ENCODE results near the gene DBP.
"Not testable (repeated sequence)": the region's sequence is repeated elsewhere in the genome, so short reads cannot be mapped to it uniquely, and the experiment has no call there.

Gene DBP, protein sequence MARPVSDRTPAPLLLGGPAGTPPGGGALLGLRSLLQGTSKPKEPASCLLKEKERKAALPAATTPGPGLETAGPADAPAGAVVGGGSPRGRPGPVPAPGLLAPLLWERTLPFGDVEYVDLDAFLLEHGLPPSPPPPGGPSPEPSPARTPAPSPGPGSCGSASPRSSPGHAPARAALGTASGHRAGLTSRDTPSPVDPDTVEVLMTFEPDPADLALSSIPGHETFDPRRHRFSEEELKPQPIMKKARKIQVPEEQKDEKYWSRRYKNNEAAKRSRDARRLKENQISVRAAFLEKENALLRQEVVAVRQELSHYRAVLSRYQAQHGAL

DNA sequence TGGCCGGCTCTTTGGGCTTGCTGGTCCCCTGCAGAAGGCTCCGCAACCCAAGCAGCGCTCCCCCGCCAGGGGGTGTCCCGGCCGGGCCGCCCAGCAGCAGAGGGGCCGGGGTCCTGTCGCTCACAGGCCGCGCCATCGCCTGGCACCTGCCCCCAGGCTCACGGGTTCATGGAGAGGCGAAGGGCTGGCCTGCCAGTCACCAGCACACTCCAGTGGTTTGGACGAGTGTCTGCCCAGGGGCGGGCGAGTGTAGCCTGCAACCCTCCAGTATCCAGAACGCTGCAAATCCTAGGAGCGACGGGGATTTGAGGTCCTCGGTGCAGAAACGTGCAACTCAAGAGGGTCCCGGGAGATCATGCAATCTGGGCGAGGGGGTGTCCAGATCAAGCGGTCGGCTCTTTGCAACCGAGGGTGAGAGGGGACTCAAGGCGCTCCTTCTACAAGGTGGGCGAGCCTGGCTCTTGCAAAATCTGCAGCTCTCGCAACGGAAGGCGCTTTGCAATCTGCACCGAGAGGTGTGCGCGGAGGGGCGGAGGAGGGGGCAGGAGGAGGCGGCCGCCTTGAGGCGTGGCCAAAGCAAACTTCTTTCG, at the start of gene DBP:
TSS of gene DBP (minus strand) at position 521 of the 590 bp plus-strand sequence. CDS start at position 136, 385 bp downstream.
- no peak for DNase-seq

DNA sequence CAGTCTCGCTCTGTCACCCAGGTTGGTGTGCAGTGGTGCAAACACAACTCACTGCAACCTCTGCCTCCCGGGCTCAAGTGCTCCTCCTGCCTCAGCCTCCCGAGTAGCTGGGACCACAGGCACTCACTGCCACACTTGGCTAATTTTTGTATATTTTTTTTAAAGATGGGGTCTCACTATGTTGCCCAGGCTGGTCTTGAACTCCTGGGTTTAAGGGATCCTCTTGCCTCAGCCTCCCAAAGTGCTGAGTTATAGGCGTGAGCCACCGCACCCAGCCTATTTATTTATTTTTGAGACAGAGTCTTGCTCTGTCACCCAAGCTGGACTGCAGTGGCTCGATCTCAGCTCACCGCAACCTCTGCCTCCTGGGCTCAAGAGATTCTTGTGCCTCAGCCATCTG, 49.5 kb upstream of the DBP start:
- DNase-seq: not testable (repeated sequence)

DNA sequence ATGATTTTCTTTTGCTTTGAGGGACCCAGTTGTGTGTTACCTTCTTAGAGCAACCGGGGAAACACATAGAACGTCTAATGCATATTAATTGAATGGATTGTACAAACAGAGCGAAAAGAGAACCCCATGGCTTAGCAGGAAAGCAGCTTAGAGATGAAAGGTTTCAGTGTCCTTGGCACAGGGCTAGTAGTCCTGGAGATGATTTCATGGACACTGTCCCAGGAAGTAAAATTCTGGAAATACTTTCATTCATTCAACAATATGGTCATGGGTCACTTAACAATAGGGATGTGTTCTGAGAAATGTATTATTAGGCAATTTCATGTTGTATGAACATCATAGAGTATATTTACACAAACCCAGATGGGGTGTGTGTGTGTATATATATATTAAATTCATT, 48.9 kb upstream of the DBP start:
- no peak for DNase-seq

DNA sequence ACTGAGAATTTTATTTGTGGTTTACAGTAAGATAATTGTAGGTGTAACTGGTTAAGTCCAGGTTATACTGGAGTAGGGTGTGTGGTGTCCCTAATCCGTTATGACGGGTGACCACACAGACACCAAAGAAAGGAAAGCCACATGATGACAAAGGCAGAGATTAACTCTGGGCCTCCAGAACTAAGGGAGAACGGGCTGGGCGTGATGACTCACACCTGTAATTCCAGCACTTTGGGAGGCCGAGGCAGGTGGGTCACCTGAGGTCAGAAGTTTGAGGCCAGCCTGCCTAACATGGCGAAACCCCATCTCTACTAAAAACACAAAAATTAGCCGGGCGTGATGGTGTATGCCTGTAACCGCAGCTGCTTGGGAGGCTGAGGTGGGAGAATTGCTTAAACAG, 48.4 kb upstream of the DBP start:
- DNase-seq: no peak

DNA sequence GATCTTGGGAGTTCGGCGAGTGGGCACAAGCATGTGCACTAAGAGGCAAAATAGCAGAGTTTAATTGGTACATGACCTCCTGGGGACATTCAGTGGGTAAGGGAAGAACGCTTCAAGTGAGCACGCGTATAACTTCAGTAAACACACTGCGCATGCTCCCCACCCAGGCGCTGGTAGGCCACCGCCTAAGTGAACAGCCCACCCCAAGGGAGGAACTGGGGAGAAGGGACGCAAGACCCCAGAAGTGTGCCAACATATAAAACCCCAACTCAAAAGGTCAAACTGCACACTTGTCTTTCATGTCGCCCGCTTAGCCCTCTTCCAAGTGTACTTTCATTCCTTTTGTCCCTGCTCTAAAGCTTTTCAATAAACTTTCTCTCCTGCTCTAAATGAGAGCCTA, 46.2 kb upstream of the DBP start:
- DNase-seq: peak; percentile 30

DNA sequence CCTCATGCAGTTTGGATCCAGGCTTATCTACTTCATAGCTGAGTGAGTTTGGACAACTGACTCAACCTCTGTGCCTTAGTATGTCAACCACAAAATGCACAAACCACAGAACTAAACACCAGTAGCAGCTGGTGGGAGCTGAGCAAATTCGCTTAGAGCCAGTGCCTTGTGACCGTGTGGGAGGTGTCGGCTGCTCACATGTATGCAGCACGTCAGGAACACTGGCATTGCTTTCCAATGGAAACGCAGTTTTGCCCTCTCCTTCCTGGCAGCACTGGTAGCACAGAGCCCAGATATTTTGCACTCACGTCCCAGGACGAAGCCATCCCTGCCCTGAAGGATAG, 43.9 kb upstream of the DBP start:
- no peak for DNase-seq

DNA sequence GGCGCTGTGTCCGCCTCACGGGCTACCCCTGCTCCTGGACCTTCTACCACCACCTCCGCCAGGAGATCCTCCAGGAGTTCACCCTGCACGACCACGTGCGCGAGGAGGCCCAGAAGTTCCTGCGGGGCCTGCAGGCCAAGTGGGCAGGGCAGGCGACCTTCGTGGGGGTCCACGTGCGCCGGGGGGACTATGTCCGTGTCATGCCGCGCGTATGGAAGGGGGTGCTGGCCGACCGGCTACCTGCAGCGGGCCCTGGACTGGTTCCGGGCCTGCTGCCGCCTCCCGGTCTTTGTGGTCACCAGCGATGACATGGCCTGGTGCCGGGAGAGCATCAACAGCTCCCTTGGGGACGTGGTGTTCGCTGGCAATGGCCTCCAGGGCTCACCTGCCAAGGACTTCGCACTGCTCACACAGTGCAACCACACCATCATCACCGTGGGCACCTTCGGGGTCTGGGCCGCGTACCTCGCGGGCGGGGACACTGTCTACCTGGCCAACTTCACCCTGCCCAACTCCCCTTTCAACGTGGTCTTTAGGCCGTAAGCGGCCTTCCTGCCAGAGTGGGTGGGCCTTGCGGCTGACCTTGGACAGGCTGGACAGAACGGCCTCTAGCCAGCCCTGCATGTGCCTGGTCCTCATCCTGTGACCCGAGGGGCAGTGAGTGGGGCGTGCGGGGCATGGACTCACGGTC, 43.4 kb upstream of the DBP start:
- no peak for DNase-seq

DNA sequence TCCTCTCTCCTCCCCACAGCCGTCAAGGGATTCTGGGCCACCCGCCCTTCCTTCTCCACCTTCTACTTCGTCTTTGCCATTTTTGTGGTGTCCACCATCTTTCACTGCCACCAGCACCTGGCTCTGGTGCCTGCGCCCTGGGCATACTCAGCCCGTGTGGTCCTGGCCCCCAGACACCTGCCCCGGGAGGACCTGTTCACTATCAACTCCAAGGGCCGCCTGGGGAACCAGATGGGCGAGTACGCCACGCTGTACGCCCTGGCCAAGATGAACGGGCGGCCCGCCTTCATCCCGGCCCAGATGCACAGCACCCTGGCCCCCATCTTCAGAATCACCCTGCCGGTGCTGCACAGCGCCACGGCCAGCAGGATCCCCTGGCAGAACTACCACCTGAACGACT, 42.8 kb upstream of the DBP start:
- DNase-seq: not testable (repeated sequence)

DNA sequence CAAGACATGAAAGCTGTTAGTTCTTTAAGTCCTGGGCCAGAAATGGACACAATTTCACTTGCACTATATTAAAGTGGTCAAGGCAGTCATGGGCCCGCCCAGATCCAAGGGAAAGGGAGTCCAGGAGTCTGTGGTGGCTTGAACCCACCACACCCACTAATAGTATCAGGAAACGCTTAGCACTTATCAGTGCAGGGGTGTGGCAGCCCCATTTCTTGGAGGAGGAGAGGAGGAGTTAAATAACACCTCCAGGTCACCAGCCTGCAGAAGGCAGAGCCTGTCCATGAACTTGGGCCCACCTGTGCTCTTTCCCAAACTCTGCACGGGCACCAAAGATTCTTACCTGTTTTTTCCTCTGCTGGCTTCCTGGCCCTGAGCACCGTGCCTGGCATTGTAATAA, 41.0 kb upstream of the DBP start:
- no peak for DNase-seq

DNA sequence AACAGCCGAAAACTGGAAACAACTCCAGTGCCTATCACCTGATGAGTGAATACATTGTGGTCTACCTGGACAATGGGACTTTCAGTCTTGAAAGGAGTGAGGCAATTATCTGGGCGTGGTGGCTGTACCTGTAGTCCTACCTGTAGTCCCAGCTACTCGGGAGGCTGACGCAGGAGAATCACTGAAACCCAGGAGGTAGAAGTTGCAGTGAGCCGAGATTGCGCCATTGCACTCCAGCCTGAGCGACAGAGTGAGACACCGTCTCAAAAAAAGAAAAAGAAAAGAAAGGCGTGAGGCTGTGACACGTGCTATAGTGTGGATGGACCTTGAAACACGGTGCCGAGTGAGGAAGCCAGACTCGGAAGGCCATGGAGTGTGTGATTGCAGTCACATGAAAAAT, 39.7 kb upstream of the DBP start:
- DNase-seq: no peak

DNA sequence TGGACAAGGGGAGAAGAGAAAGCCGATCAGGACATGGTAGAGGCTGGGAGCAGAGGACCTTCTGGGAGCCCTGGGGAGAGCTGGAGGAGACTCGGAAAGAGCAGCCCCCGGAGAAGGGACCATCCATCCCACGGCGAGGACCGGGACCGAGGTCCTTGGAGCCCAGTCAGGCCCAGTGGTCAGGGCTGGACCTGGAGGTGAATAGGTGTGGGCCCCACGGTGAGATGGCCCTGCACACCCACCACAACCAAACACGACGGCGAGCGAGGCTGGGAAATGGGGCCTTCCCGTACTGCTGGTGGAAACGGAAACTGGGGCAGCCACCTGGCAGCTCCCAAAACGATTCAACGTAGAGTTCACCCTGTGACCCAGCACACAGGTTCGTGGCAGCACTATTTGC, 39.3 kb upstream of the DBP start:
- no peak for DNase-seq

DNA sequence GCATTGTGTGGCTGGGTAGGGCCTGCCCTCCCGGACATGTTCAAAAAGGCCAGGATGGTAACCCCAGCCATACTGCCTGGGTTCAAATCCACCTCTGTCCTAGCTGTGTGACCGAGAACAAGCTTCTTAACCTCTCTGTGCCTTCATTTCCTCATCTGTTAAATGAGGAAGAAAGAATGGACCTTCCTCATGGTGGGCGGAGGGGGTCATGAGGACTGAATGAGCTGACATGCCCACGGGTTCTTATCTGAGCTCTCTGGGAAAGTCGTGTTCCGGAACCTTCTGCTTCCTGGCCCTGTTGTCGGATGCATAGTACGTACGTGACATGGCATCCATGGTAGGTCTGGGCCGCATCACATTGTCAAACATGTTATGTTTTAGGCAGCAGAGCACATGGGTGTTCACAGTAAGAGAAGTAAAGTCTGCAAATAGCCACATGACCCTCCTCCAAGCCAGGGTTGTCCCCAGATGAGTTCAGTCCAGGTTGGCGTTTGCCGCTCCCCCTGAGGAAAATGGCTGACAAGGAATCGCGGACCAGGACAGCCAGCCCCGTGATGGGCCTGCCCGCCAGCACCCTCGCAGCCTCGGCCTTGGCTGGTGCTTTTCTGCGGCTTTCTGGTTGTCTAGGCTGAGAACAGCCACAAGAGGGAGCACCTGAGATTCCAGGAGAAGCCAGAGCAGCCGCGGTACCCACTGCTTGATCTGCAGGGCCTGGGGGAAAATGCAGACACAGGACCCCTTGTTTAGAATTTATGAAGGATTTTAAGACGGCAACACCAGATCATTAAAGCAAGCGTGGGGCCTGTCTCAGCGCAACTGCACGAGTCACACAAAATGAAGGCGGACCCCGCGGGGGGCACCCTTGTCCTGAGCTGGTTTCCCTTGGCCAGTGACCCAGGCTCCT, 38.0 kb upstream of the DBP start:
- peak; percentile 63 for DNase-seq

DNA sequence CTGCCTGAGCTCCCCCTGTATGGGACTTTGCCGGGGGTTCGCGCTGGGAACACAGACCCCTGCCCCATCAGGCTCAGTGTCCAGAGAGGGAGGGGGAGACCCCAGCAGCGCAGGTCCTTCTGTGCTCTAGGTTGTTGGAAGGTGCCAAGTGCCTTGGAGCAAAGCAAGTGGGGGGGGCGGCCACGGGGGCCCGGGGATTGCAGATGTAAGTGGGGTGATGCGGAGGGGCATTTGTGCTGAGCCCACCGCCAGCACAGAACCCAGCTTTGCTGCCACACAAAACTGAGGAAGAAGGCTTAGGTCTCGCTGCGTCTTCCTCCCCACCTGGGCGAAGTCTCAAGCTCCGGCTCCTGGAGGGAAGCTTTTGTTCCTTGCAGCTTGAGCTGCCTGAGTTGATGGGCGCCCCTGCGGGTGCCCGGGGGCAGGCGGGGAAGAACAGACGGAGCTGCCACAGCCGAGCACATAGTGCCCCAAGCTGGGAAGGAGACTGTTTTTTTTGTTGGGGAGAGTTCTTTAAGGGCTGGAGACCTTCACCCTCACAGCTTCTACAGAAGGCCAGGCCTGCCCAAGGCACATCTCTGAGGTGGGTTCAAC, 37.1 kb upstream of the DBP start:
- no peak for DNase-seq

DNA sequence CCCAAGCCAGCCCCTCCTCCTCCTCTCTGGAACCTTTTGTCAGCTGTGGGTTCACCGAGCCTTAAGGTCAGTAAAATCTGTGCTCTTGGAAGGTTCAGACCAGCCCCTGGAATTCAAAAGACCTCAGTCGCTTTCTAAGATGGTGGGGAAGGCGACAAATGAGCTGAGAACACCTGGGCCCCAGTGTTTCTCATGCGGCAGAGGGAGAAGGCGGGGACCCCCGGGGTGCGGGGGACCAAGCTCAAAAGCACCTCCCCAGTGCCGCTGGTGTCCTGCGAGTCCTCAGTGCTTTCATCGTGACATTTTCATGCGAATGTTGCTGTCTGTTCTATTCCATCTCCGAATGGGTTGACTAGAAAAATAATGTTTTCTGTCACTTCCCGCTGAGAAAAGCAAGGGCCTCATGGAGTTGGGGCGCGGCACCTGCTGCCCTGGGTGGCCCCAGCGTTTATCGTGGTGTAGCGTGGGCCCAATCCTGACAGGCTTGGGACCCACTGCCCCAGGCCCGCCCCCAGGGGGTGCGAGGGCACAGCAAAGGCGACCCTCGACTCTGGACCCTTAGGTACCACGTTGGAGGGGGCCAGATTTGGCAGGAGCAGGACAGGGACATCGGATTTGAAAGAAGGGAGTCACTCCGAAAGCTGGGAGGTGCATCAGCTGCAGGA, 36.4 kb upstream of the DBP start:
- DNase-seq: no peak

DNA sequence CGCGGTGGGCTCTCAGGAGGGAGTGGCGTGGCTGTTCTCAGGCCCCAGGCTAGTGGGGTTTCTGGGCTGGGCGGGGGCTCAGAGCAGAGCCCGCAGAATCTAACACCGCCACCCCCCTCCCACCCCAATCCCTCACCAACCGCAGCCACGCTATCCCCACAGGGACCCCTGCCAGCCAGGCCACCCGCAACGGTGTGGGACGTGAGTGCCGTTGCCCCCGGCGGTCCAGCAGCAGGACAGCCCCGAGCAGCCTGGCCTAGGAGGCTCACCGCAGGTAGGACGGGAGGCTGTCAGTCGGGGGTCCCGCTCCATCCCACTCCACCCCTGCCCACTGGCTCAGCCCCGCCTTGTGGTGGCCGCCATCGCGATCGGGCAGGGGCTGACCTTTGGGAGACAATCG, 35.8 kb upstream of the DBP start, which contains the start of gene NTN5:
TSS of gene NTN5 (minus strand) at position 24 of the 400 bp plus-strand sequence. CDS start 2,031 bp downstream, outside the sequence.
- no peak for DNase-seq

DNA sequence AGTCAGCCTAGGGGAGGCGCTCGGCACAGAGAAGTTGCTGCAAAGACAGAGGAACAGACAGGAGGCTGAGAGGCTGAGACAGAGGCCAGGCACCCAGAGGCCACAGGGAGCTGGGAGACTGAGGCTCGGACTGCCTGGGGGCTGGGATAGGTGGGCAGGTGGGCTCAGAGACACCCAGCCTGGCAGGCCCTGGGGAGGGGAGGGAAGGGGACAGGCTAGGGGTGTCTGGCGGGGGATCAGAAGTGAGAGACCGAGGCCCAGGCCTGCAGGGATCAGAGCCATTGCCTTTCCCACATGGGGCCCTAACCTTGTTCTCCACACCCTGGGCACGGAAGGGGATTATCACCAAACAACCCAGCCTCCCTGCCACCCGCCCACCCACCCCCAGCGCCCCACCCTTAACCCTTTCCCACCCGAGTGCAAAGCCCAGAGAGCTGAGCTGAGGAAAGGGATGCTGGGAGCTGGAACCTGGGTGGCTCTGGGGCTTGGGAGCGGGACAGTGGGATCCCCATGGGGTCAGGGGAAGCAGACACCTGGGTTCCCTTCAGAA, 34.3 kb upstream of the DBP start:
- DNase-seq: no peak

DNA sequence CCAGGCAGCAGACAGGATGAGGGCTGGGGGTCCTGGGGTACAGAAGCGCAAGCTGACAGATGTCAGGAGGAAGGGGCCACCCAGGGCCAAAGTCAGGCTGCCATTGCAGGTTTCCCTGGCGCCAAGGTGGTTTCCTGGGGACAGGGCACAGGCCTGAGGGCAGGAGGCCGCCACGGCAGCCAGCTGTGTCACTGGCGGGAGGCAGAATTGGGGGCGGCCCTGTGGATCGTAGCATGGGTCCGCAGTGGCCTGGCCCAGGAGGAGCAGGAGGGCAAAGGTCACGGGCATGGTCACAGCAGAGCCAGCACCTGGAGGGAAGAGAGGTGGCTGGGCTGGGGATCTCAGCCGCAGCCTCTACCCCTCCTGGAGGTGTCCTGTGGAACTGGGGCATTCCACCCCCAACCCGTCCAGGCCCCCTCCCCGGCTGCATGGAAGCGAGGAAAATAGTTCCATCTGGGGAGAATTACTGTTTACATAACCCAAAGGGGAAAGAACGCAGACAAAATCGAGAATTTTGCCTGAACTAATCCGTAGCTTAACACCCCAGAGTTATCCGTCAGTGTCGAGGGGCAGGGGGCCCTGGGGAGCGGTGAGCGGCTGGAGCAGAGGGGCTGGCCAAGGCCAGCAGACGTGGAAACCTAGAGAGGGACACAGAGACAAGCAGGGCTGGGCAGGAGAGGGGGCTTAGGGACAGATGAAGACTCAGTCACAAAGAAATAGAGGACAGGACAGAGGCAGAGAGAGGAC, 33.7 kb upstream of the DBP start:
- DNase-seq: no peak

DNA sequence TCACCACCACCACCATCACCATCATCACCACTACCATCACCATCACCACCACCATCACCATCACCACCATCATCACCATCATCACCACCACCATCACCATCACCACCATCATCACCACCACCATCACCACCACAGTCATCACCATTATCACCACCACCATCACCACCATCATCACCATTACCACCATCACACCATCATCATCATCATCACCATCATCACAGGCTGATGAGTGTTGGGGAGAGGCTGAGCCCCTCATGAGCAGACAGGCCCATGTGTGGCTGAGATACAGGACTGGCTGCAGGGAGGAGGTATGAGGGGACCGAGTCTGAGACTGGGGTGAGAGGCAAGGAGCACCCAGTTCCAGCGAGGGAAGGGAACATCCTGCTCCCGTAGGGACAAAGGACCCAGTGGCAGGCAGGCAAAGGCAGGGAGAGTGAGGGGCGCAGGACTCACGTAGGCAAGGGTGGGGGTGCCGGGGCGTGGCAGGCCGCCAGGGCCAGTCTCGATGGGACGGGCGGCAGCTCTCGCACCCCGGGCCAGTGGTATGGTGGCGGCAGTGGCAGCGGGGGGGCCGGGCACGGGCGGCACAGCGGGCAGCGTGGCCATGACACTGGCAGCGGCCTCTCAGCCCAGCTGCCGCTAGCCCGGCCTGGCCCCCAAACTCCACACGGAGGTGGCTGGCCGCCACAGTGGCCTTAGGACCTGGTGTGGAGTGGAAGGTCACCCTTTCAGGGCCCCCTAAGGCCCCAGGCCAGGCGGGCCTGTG, 32.9 kb upstream of the DBP start:
- DNase-seq: no peak

DNA sequence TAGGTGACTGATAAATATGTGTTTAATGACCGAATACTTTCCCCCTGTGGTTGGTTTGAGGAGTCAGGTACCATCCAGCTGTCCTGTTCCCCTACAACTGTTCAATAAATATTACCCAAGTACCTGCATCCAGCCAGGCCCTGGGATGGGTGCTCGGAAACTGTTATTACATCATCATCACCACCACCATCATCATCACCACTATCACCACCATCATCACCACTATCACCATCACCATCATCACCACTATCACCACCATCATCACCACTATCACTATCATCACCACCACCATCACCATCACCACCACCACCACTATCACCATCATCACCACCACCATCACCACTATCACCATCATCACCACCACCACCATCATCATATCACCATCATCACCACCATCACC, 31.6 kb upstream of the DBP start:
- no peak for DNase-seq

DNA sequence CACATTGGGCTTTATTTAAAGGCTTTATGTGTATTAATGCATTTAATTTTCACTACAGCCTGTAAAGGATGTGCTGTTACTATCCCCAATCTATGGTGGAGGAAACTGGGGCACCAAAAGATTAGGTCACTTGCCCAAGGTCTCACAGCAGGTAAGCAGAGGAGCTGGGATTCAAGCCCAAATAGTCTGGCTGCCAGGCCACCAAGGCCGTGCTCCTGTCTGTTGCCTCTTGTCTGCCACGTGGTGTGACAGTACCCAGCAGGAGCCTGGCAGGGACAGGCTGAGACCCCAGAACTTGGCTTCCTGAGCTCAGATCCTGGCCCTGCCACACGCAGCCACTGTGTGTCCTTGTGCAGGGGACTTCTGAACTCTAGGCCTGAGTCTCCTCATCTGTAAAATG, 31.2 kb upstream of the DBP start:
- DNase-seq: no peak

Measured in stimulated activated CD4-positive, alpha-beta T cell treated with anti-CD3 and anti-CD28 coated beads, Interleukin-12 subunit alpha, Interleukin-12 subunit beta, amount 100 ng/mL, for 4 hours (primary cell).